T47D (cell line): ENCODE data around the gene MAD1L1.

Source experiments
- DNase-seq, 2 experiments: peaks; one replicate each; pipeline versions ENCODE4 v3.0.0 to v3.0.0-alpha.2; 2011 to 2012; ENCODE audit warnings: low read depth in 1 of 2, low spot score in 1 of 2
- JUND ChIP-seq: IDR thresholded peaks from 2 replicates; pipeline ENCODE4 v1.6.1; 2012; ENCODE audit warnings: low read depth
- in situ Hi-C: cut with HindIII; loops from 2 replicates; pipeline ENCODE4 v1.10.0; 2016; ENCODE audit warnings: low sequenced_read_pairs, low pct_unique_long_range_greater_than_20kb

MAD1L1 gene

DNA sequence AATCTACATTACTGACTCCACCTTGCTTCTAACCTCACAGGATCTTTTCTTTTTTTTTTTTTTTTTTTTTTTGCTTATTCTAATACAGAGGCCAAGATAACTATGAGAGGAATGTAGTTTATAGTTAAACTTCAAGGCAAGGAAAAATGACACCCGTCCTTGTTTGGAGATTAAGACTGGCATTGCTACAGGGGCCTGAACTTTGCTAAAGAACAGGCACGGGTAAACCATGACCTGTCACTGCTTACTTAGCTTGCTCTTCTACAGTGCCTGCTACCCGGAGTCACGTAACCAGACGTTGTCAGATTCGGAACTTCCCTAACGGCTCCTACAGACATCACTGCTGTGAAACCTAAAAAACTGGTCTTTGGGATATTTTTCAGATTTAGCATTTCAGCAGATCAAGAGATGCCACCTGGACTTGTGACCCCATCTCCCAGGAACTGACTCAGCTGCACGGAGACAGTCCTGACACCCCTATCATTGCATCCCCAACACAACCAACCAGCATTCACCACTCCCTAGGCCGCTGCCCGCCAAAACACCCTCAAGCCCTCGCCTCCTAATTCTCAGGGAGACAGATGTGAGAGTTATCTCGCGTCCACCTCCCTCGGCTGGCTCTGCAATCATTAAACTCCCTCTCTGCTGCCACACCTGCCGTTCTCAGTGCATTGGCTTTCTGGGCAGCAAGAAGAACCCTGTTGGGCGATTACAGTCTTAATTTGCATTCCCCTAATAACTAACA is 27.5 kb downstream of the MAD1L1 start:
- no peak for DNase-seq
- TF ChIP-seq JUND, result no peak
- in situ Hi-C loops, result no loop called here

DNA sequence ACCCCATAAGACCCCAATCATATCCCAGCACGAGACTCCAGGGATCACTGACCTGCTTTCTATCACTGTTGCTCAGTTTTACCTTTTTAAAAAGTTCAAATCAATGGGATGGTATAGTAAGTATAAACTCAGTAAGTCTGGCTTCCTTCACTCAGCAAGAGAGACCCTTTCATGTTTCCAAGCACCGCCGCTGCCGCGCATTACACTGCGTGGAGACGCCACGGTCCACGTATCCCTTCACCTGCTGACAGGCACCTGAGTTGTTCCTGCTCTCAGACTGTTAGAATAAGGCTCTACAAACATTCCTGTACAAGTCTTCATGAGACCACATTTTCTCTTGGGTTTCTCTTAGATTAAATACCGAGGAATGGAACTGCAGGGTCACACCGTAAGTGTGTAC is 28.3 kb downstream of the MAD1L1 start:
- in situ Hi-C loops, result no loop called here
- no peak for TF ChIP-seq JUND
- DNase-seq, result no peak

DNA sequence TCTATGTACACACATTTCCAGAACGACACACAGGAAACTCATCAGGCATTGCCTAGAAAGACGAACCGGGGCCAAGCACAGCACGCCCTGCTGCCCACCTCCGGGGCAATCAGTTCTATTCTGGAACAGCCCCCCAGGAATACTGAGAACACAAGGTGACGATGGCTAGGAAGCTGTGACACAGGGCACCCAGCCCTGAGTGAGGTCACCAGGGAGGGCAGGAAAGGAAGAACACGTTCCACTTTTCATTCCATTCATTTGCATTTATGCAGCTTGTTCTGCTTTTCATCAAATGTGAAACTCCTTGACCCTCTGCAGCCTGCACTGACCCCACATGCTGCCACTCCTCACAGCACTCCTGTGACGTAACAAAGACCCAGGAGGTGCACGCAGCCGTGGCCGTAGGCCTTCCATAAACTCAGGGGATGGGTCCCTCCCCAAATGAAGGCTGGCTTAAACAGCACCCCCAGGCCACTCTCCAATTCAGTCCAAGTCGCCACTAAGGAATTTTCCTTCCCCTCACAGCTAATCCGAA is 28.9 kb downstream of the MAD1L1 start:
- DNase-seq, result no peak
- no peak for TF ChIP-seq JUND
- in situ Hi-C loops, result no loop called here

DNA sequence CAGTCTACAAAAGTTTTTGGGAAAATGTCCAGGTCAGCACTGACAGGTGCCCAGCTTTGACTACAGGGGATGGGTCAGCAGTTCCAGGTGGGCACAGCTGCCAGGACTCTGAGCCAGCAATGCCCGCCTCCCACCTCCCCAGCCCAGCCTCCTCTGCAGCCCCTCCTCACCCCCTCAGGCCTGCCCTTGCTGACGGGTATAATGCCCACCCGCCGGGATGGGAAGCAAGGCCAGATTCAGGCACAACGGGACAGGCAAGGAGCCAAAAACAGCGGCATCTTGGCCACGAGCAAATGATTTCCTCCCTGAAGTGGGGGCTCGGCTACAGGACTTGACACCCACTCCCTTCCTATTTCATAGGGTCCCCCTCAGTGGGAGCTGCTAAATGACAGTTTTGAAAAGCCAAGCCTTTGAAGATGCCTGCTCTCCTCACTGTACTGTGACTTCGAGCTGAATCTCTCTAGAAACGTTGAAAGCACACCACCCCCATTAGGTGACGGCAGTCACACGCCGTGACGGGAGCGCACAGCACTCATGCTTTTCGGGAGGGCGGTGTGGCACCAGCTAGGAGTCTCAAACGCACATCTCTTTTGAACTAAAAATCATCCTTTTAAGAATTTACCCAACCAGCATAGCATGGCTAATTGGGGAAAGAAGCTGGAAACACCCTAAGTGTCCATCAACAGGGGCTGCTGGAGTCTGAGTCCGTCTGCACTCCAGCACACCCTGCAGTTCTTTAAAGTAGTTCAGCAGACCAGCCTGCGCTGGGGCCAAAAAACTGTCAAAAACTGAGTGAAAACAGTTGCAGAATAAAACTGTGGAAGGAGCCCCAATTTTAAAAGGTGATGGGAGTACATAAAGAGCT is 29.6 kb downstream of the MAD1L1 start:
- no peak for DNase-seq
- in situ Hi-C loops, result no loop called here
- no peak for TF ChIP-seq JUND

DNA sequence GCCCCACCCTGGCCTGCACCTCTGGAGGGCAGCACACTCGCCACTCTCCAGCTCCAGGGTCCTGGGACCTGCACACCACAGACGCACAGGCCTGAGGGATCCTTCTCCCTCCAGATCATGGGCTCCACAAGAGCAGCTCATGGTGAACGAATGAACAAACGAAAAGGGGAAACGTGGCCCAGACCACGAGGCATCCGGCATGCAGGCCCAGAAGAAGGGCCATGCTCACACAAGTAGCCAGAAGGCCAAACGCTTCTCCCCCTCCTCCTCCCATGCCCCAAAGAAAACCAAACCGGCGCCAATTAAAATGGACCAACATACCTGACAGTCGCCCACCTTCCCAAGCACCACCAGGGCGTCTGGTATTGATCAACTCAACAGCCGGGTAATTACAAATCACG is 30.4 kb downstream of the MAD1L1 start:
- no peak for TF ChIP-seq JUND
- DNase-seq, result no peak
- in situ Hi-C loops, result no loop called here

DNA sequence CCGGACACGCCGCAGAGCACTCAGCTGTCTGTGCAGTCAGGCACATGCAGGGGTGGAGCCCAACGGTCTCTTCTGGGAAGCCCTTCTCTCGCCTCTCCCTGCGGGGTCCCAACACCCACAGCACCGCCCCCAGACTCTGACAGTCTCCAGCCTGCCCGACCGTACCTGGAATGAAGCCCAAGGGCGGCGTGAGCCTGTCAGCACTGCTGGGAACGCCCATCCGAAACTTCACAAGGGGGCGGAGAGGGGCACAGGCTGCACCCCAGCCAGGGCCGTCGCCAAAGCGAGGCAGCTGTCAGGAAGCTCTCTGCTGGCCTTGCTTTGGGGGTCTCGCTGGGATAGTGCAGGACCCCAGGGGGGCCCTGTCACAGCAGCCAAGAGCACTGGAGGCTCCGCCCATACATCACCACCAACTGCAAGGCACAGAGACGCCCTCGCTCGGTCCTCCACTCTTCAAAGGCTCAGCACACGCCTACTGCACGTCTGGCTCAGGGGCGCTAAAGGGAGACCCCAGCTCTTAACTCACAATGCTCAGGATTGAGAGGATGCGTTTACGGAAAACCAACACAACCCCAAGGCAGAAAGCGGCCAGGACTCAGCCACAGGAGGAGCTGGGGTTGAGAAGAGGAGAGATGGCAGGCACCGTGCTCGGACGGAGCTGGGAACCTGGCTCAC is 30.9 kb downstream of the MAD1L1 start:
- DNase-seq, result no peak
- no peak for TF ChIP-seq JUND
- in situ Hi-C loops, result no loop called here

DNA sequence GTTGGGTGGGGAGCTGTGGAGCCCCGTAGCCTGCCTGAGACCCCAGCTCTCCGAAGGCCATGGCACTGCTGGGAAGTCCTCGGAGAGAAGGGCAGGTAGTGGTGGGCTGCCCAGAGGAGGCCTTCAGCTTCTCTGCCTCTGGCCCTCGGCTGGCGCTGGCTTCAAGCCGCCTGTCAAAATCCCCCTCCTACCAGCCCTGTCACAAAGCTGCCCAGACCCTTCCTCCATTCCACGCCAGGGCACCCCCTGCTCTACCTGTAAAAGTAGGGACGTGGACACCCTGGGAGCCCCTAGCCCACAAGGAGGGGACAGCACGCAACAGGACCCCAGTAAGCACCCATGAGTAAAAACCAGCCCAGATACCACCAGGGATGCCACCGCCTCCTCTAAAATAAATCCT is 31.6 kb downstream of the MAD1L1 start:
- no peak for TF ChIP-seq JUND
- in situ Hi-C loops, result no loop called here
- no peak for DNase-seq

DNA sequence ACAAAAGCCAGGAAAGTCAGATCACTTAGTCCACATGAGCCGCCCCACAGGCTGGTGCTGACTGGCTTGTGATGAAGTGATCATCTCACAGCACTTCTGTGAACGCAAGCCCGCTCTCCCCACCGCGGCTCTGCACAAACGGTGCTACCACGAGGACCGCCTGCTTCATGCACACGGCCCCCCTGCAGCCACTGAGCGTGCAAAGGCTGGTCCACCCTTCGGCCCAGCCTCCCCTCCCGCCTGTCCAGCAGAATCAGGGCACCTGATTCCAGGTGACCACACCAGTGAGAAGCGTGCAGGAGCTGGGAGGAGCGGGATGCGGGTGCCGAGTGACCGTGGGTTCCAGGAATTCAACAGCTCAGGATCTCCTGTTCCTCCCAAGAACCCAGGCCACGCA is 32.2 kb downstream of the MAD1L1 start:
- in situ Hi-C loops, result no loop called here
- TF ChIP-seq JUND, result no peak
- no peak for DNase-seq

DNA sequence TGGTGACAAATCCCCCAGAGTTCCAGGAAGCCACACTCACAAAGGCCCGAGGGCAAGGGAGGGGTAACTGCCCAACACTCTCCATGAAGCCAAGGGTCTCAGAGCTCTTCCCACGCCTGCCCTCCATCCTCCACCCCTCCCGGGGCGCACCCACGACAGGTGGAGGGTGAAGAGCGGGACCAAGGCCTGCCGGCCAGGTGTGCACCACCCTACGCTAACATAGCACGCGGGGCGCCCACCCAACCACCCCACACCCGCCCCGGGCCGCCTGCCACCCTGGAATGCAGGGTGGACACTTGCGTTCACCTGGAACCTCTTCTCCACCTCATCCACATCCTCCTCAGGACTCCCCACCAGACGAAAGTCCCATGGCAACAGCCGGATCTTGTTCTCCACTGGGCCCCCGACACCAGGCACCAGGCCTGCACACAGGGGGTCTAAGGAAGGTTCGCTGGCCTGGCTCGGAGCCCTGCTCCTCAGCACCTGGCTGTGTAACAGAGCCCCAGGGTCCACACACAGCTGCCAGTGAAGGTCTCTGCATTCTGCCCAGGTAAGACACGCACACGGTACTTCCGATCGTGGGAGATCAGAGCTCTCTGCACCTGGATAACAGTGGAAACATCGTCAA is 32.7 kb downstream of the MAD1L1 start:
- TF ChIP-seq JUND, result no peak
- in situ Hi-C loops, result no loop called here
- no peak for DNase-seq

DNA sequence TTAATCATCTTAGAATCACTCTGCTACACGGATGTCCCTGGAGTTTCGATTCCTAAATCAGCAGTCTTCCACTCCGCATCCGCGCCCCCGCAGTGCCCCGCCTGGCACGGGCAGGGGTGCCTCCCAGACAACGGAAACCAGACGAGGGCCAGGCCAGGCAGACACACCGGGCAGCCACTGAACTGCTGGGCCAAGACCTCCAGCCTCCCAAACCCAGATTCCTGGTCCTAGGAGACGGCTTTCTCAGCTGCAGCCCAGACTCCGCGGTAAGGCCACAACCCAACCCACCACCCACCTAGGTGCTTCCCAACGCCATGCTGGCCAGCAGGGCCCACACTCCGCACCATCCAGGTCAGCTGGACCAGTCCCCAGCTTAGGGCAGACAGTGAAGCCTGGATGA is 33.2 kb downstream of the MAD1L1 start:
- no peak for DNase-seq
- in situ Hi-C loops, result no loop called here
- TF ChIP-seq JUND, result no peak

DNA sequence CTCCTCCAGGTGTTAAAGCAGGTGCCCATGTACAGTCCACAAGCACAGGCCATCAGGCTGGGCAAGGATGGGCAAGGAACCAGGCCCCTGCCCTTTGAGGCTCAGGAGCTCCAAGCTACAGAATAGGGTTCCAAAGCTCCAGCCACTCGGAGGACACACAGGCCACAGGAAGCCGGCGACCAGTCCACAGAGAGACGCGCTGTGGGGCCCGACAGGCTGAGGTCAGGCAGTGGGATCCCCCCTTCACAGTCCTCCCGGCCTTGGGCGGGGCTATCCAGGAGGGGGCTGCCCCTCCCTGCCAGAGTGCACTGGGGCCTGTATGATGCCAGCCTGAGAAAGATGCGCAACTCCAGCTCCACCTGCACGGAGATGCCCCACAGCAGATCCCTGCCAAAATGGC is 34.0 kb downstream of the MAD1L1 start:
- no peak for DNase-seq
- in situ Hi-C loops, result no loop called here
- TF ChIP-seq JUND, result no peak

DNA sequence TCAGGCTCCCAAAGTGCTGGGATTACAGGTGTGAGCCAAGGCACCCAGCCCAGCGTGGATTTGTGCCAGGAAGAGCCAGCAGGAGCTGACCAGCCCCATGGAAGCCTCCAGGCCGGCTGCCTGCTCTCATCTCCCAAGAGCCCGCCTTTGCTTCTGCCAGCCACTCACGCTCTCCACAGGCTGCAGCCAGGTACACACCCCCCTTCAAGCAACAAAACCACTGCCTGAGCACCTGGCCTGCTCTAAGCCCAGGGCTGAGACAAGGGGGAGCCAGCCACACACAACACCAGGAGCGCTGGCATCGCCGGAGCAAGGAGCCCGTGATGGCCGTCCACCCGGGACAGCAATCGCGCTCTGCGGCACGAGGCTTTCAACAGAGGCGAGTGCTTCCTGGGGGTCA is 34.5 kb downstream of the MAD1L1 start:
- in situ Hi-C loops, result no loop called here
- peak in 1 of 2 experiments; percentile 48 for DNase-seq
- TF ChIP-seq JUND, result no peak
